GM21723 (cell line): Measurements from ENCODE around the gene ZNF536.

ENCODE experiments used
- ATAC-seq: cut with Tn5 transposase; IDR thresholded peaks from one replicate; pipeline ENCODE4 v1.9.1; 2021; ENCODE audit warnings: mild to moderate bottlenecking, moderate library complexity; ENCODE audit not compliant: unreplicated experiment

Gene ZNF536

DNA sequence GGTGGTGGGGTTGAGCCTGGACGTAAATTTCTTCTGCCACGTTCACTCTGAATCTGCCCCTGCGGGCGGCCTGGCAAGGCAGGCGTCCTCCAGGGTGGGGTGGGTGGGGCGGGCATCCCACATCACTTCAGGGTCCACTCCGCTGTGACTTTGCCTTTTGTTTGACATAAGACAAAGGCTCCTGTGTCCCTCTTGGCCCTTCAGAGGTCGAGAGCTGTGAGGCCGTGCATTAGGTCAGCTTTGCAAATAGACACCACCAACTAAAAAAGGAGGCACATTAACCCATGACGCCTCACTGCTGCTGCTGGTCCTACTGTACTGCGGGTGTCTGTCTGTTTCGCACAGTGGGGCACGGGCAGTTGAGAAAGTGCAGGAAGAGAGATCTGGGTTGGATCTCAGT, 10.5 kb upstream of the ZNF536 start:
- ATAC-seq = no peak

- ATAC-seq = no peak
Observed at GRCh38 chr19:30362156-30362754, 9.9 kb upstream of the ZNF536 start.

GRCh38 chr19:30363073-30363472, 9.1 kb upstream of the ZNF536 start:
- no peak for ATAC-seq

GRCh38 chr19:30364866-30365800, 7.1 kb upstream of the ZNF536 start:
- ATAC-seq = no peak

GRCh38 chr19:30366282-30366681, 5.9 kb upstream of the ZNF536 start:
- no peak for ATAC-seq

GRCh38 chr19:30367006-30367405, 5.2 kb upstream of the ZNF536 start:
- no peak for ATAC-seq

- ATAC-seq = no peak
Observed at GRCh38 chr19:30367421-30367820, 4.8 kb upstream of the ZNF536 start.

DNA sequence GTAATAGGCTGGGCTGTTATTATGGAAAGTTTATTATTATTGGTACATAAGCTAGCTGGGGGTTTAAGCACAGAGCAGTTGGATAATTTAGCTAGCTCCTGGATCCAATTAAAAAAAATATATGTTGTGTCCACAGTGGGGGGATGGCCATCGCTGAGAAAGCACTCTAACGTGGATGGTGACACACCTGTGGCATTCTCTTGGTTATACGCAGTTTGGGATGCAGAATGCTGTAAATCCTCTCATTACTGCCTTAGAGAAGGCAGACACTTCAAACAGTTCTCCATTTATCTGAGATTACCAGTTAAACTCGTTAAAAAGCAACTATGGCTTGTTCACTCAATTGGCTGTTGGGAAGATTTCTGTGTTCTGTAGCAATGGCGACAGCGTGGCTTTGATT, 2.4 kb upstream of the ZNF536 start:
- ATAC-seq = no peak

- ATAC-seq = no peak
Observed at GRCh38 chr19:30371161-30371836, 885 bp upstream of the ZNF536 start.

DNA sequence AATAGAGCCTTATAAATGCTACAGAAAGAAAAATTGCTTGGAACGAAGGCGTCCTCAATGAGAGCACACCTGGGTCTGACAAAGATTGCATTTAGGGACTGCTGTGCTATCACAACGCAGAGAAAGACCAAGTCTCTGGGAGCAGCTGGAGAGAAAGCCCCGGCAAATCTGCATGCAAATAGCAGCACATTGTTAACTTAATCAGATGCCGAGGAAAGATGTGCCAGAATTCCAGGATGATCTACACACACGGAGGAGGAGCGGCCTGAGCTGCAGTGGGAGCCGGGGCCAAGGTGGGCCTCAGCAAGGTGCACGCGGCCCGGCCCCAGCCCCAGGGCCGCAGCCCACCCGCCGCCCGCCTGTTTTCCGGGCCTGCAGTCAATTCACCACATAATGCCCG, 1.4 kb downstream of the ZNF536 start:
- no peak for ATAC-seq

- no peak for ATAC-seq
Observed at GRCh38 chr19:30374539-30374864, 2.3 kb downstream of the ZNF536 start.

DNA sequence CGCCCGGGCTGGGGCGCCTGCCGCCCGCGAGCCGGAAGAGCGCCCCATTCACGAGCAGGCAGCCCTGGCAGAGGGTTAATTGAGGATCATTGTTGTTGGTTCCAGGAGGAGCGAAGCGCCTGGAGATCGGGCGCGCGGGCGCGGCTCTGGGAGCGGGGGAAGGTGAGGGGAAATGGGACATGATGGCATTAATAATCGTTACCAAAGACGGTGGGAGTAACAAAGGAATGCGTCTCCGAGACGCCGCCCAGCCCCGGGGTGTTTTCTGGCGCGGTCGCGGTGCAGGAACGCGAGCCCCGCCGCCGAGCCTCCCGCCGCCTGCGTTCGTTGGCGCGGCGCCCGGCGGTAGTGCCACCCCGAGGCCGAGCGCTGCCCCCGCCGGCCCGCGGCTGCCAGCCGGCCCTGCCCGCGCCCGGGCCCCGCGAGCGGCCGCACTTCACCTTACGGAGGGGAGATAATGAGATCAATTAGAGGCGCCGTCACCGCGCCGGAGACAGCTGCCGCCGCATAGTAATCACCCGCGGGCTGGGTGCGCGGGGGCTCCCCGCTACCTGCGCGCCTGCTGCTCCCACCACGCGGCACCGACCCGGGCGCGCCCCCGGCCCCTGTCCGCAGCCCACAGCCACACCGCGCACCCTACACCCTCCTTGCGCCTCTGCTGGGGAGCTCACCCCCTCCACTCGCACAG, 2.8 kb downstream of the ZNF536 start:
- no peak for ATAC-seq

GRCh38 chr19:30375553-30376031, 3.4 kb downstream of the ZNF536 start:
- ATAC-seq = no peak

DNA sequence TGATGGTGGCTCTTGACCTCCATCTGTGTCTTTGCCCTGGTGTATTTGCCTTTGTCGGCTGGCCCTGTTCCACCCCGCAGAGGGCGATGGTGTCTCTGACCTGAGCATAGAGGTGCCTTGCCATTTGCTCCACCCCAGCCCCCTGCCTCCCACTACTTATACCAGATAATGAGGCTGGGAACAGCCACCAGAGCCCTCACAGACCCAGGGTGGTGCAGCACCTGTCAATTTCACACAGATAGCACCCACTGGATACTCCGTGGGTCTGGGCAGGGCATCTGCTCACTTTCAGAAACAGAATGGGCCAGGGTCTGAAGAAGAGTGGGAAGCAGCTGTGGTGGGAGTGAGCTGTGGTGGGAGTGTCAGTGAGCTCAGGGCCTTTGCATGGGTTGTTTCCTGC, 4.1 kb downstream of the ZNF536 start:
- no peak for ATAC-seq

- no peak for ATAC-seq
Observed at GRCh38 chr19:30376826-30377425, 4.7 kb downstream of the ZNF536 start.

DNA sequence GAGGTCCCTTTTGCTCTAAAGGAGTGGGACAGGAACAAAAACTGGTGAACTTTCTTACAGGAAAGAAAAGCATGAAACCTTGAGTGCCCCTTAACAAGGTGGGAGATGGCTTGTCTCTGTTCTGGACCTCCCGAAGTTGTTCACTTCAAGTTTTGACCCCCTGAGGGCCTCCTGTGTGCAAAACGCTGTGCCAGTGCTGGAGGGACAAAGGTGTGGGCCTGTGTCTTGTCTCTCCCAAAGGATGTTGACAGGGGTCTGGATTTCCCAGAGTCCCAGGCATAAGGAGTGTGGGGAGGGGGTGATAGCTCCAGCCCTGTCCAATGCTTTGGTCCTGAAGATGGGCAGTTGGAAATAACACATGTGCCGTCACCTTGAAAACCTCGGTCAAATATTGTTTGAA, 6.5 kb downstream of the ZNF536 start:
- ATAC-seq = no peak

- ATAC-seq = no peak
Observed at GRCh38 chr19:30379841-30380610, 7.8 kb downstream of the ZNF536 start.

DNA sequence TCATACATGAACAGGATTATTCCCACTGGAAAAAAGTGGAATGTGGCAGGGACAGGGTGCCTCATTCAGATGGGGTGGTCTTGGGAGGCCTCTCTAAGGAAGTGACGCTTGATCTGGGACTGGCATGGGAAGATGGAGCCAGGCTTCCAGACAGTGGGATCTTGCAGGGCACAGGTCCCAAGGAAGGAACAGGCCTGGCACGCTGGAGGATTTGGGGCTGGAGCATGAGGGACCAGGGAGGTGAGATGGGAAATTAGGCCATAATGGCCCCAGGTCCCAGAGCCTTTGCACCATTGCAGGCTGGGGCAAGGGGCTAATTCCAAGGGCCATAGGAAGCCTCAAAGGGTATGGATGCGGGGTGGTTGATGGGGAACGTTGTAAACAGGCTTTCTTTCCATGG, 9.2 kb downstream of the ZNF536 start:
- ATAC-seq = no peak

GRCh38 chr19:30385174-30385573, 13.0 kb downstream of the ZNF536 start:
- no peak for ATAC-seq

- no peak for ATAC-seq
Observed at GRCh38 chr19:30385666-30386065, 13.5 kb downstream of the ZNF536 start.
